IMR-90 (cell line): ENCODE data around the gene HFE. TPM values are rescaled to one million over a fixed set of nuclear protein-coding genes. Genes with fewer than 3 reads are reported as not detected.

Source experiments
- ATAC-seq: fragments of 200-7000 bp; cut with Tn5 transposase; 2 replicates; pipeline ENCODE4 v1.9.1; 2020; ENCODE audit warnings: low read depth, mild to moderate bottlenecking, moderate library complexity
- BruUV-seq: library from RNA; stranded (reverse); fragments of 400-500 nt; replicated peaks from 2 replicates; lab custom pipeline; 2021; lab: Mats Ljungman, UMichigan
- CTCF ChIA-PET: fragments of 300-600 bp; formaldehyde crosslinking; extraction: SDS; loops from one replicate; lab custom pipeline; 2021; ENCODE audit warnings: antibody characterized with exemption; lab: Yijun Ruan, JAX
- POLR2A ChIA-PET: fragments of 300-600 bp; sonication (Branson Sonifier 250); formaldehyde crosslinking; loops from one replicate; lab custom pipeline; 2022; ENCODE audit warnings: antibody characterized with exemption; ENCODE audit not compliant: unreplicated experiment; lab: Charles Lee
- DNase-seq: peaks from one replicate; pipeline ENCODE4 v3.0.0; 2013
- H2AFZ ChIP-seq: replicated peaks from 2 replicates; pipeline ENCODE3; 2013; ENCODE audit warnings: low read length, mild to moderate bottlenecking; ENCODE audit not compliant: poor library complexity
- H2AK5ac ChIP-seq: 2 replicates; pipeline ENCODE4 v1.6.1; 2013; ENCODE audit warnings: low read depth, low read length, inconsistent platforms
- H2AK9ac ChIP-seq: replicated peaks from 2 replicates; pipeline ENCODE3; 2013; ENCODE audit warnings: mild to moderate bottlenecking, low read depth, low read length, moderate library complexity; ENCODE audit not compliant: poor library complexity
- H2BK120ac ChIP-seq: 2 replicates; pipeline ENCODE4 v1.6.1; 2013; ENCODE audit warnings: low read depth, low read length, inconsistent platforms
- H2BK15ac ChIP-seq: 3 replicates; pipeline ENCODE4 v1.6.1; 2013; ENCODE audit warnings: low read depth, low read length, inconsistent platforms
- H2BK20ac ChIP-seq: 2 replicates; pipeline ENCODE4 v1.6.1; 2013; ENCODE audit warnings: low read depth, mild to moderate bottlenecking, inconsistent platforms, low read length, moderate library complexity
- H2BK5ac ChIP-seq: 2 replicates; pipeline ENCODE4 v1.6.1; 2013; ENCODE audit warnings: mild to moderate bottlenecking, low read depth, low read length, inconsistent platforms; ENCODE audit not compliant: poor library complexity, severe bottlenecking
- H3K14ac ChIP-seq: replicated peaks from 2 replicates; pipeline ENCODE4 v1.6.1; 2013; ENCODE audit warnings: low read depth, low read length, inconsistent platforms
- H3K18ac ChIP-seq: 2 replicates; pipeline ENCODE4 v1.6.1; 2013; ENCODE audit warnings: low read depth, low read length, control low read depth
- H3K23ac ChIP-seq: 2 replicates; pipeline ENCODE4 v1.6.1; 2013; ENCODE audit warnings: low read depth, low read length, inconsistent platforms
- H3K27ac ChIP-seq: 2 replicates; pipeline ENCODE4 v1.5.1; 2013; ENCODE audit warnings: mild to moderate bottlenecking, control low read depth, low read length; ENCODE audit not compliant: insufficient read depth
- H3K27me3 ChIP-seq: 2 replicates; pipeline ENCODE4 v1.6.1; 2013; ENCODE audit warnings: low read length; ENCODE audit not compliant: control insufficient read depth, insufficient read depth
- H3K36me3 ChIP-seq: 2 replicates; pipeline ENCODE4 v1.6.1; 2013; ENCODE audit warnings: low read length, mixed read lengths; ENCODE audit not compliant: control insufficient read depth, insufficient read depth
- H3K4ac ChIP-seq: 2 replicates; pipeline ENCODE4 v1.6.1; 2013; ENCODE audit warnings: low read depth, low read length, inconsistent platforms
- H3K4me1 ChIP-seq: 2 replicates; pipeline ENCODE4 v1.6.1; 2013; ENCODE audit warnings: low read length, mixed read lengths; ENCODE audit not compliant: control insufficient read depth, insufficient read depth
- H3K4me2 ChIP-seq: 2 replicates; pipeline ENCODE4 v1.6.1; 2013; ENCODE audit warnings: low read depth, mild to moderate bottlenecking, control low read depth, low read length, moderate library complexity
- H3K4me3 ChIP-seq: 2 replicates; pipeline ENCODE4 v1.5.1; 2013; ENCODE audit warnings: low read depth, mild to moderate bottlenecking, control low read depth, low read length, moderate library complexity; ENCODE audit not compliant: insufficient read depth
- H3K56ac ChIP-seq: 2 replicates; pipeline ENCODE4 v1.6.1; 2013; ENCODE audit warnings: low read length, inconsistent platforms; ENCODE audit not compliant: insufficient read depth; ENCODE audit errors: extremely low read depth
- H3K79me1 ChIP-seq, 2 experiments: 2 replicates each; pipeline ENCODE4 v1.6.1; 2013; ENCODE audit warnings: low read length in 2 of 2, inconsistent platforms in 1 of 2, low read depth in 1 of 2
- H3K9ac ChIP-seq: 2 replicates; pipeline ENCODE4 v1.6.1; 2013; ENCODE audit warnings: low read depth, low read length, control low read depth
- H3K9me1 ChIP-seq: 2 replicates; pipeline ENCODE4 v1.6.1; 2013; ENCODE audit warnings: low read length, inconsistent platforms; ENCODE audit not compliant: insufficient read depth
- H3K9me3 ChIP-seq: 2 replicates; pipeline ENCODE4 v1.6.1; 2013; ENCODE audit warnings: low read length; ENCODE audit not compliant: control insufficient read depth, insufficient read depth
- H4K20me1 ChIP-seq: 2 replicates; pipeline ENCODE4 v1.6.1; 2013; ENCODE audit warnings: low read length, inconsistent platforms; ENCODE audit not compliant: insufficient read depth
- H4K5ac ChIP-seq: 2 replicates; pipeline ENCODE4 v1.6.1; 2013; ENCODE audit warnings: mild to moderate bottlenecking, low read depth, low read length, control low read depth
- H4K8ac ChIP-seq, 2 experiments: 2 replicates each; pipeline ENCODE4 v1.6.1; 2013; ENCODE audit warnings: low read depth in 2 of 2, low read length in 2 of 2, control low read depth in 1 of 2, inconsistent platforms in 1 of 2
- H4K91ac ChIP-seq: 2 replicates; pipeline ENCODE4 v1.6.1; 2013; ENCODE audit warnings: low read depth, low read length, inconsistent platforms; ENCODE audit not compliant: insufficient read depth
- BHLHE40 ChIP-seq: fragments of 150-350 bp; IDR thresholded peaks from 2 replicates; pipeline ENCODE4 v1.6.1; 2016; ENCODE audit warnings: mild to moderate bottlenecking, low read depth, low read length
- RAD21 ChIP-seq: IDR thresholded peaks from 2 replicates; pipeline ENCODE4 v1.6.1; 2012; ENCODE audit warnings: low read length, improper control_type of control experiment
- RFX5 ChIP-seq: IDR thresholded peaks from 2 replicates; pipeline ENCODE4 v1.8.0; 2012; ENCODE audit warnings: low read depth, mild to moderate bottlenecking, low read length, moderate library complexity
- WGBS, 2 experiments: methylation state at CpG; one replicate each; pipeline versions ENCODE4 v1.1.5 to v1.1.7; 2013; ENCODE audit warnings: missing lambda C conversion rate in 2 of 2; ENCODE audit not compliant: insufficient read length in 1 of 2; ENCODE audit errors: extremely low coverage in 2 of 2; 5-methylcytosine and 5-hydroxymethylcytosine counted together
- dilution Hi-C: fragments of 300-500 bp; cut with HindIII; formaldehyde crosslinking; loops from one replicate; pipeline ENCODE4 v1.14.3; 2018; ENCODE audit warnings: low sequenced_read_pairs; ENCODE audit not compliant: unreplicated experiment
- in situ Hi-C: fragments of 300-500 bp; cut with MboI; formaldehyde crosslinking; loops from 3 replicates; pipeline ENCODE4 v1.14.3; 2019; ENCODE audit warnings: low sequenced_read_pairs, inconsistent platforms, mixed read lengths
- intact Hi-C: fragments of 100-400 bp; cut with micrococcal nuclease; formaldehyde crosslinking; loops from 2 replicates; pipeline ENCODE4 v1.10.0; 2022
- polyA plus RNA-seq, 3 experiments: library from polyadenylated mRNA; depleted of rRNA; stranded (reverse); fragments of >200 nt; gene quantifications; 2 replicates each; pipeline ENCODE4 v1.2.3, GENCODE V29; 2012; ENCODE audit warnings: low replicate concordance in 1 of 3
- total RNA-seq: library from RNA; depleted of rRNA; stranded (reverse); fragments of >200 nt; gene quantifications from 2 replicates; pipeline ENCODE4 v1.2.3, GENCODE V29; 2012
- TF ChIP-seq, protein P1 (sequence below): conservative IDR thresholded peaks from 2 replicates; pipeline ENCODE4 v1.5.1; 2012; ENCODE audit warnings: mild to moderate bottlenecking, low read depth, low read length, improper control_type of control experiment

The HFE gene
- total and polyA plus RNA-seq, 2 of the 4 experiments (the other 2 are of a cell fraction), result 14.9 to 15.7 TPM

DNA sequence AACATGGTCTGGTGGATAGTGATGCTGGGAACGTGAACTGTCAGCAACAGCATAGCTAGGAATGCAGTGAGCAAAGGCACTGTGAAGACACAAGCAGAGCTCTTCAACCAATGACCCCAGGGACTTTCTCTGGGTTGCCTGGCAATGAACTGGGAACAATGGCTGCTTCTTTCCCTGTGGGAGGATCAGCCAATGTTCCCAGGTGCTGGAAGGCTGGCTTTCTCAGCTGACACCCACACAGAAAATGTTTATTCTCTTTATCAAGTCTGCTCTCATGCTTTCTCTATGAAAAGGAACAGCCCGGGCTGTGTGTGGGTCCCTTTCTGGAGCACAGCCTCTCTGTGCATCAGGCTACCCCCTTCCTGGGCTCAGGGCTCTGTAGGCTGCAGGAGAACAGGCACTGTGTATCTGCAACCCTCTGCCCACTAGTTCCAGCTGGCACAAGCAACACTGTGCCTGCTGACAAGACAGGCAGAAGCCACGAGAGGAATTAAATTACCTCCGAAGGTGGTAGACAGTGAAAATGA lies 54.2 kb downstream of the HFE start:
- Histone ChIP-seq H3K4ac (no peak overlapping the region), H3K36me3 (peaks cover 11% of the 10 kb centered on the region), H4K20me1 (no peaks in the 10 kb centered on the region), H3K56ac (no peak overlapping the region), H3K9ac (no peak overlapping the region), H3K9me1 (no peaks in the 10 kb centered on the region; the same call in 1 of the 2 replicates), H3K18ac (no peak overlapping the region), H4K91ac (no peak overlapping the region), H2BK5ac (no peak overlapping the region), H3K14ac (no peak overlapping the region), H2BK20ac (no peak overlapping the region), H4K8ac (no peak overlapping the region), H3K4me3 (no peak overlapping the region), H3K4me1 (no peaks in the 10 kb centered on the region), H3K27me3 (no peaks in the 10 kb centered on the region), H3K9me3 (no peaks in the 10 kb centered on the region), H4K5ac (no peak overlapping the region), H3K4me2 (no peak overlapping the region), H3K79me1 (no peaks in the 10 kb centered on the region), H3K23ac (no peak overlapping the region), H2AFZ (no peak overlapping the region), H2BK120ac (no peak overlapping the region), H2AK5ac (no peak overlapping the region), H3K27ac (no peak overlapping the region), H2AK9ac (no peak overlapping the region), H2BK15ac (no peak overlapping the region)
- dilution Hi-C loops (no loop called here), in situ Hi-C loops (no loop called here), intact Hi-C loops (no loop called here)
- TF ChIP-seq, protein P1, sequence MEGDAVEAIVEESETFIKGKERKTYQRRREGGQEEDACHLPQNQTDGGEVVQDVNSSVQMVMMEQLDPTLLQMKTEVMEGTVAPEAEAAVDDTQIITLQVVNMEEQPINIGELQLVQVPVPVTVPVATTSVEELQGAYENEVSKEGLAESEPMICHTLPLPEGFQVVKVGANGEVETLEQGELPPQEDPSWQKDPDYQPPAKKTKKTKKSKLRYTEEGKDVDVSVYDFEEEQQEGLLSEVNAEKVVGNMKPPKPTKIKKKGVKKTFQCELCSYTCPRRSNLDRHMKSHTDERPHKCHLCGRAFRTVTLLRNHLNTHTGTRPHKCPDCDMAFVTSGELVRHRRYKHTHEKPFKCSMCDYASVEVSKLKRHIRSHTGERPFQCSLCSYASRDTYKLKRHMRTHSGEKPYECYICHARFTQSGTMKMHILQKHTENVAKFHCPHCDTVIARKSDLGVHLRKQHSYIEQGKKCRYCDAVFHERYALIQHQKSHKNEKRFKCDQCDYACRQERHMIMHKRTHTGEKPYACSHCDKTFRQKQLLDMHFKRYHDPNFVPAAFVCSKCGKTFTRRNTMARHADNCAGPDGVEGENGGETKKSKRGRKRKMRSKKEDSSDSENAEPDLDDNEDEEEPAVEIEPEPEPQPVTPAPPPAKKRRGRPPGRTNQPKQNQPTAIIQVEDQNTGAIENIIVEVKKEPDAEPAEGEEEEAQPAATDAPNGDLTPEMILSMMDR, result no peak
- no peak for TF ChIP-seq RFX5
- TF ChIP-seq BHLHE40, result no peak
- no peak for TF ChIP-seq RAD21
- no CpG with 5 or more reads among the region's 4 CpGs for WGBS, 2 experiments
- DNase-seq (no peak), ATAC-seq (peak; percentile 60)
- ChIA-PET CTCF (no interaction called here), POLR2A (no interaction called here)
- no TSS peak for BruUV-seq
